Measurements from ENCODE around the gene CDH23. TPM values are rescaled to one million over a fixed set of nuclear protein-coding genes. Genes with fewer than 3 reads are reported as not detected.

The CDH23 gene
- total and polyA plus RNA-seq, 2 of the 8 experiments (the other 6 are each of a cell fraction or from before 2014, with no cell fraction given) = 1.9 to 4.9 TPM

GRCh38 chr10:71437537-71438092 is 40.9 kb downstream of the CDH23 start:
- no peak for DNase-seq (ENCODE audit: low read depth in 1 of 2, low spot score in 2 of 2)
- 92% methylated on average over 4 of the region's 4 CpGs; no CpG with 5 or more reads in 1 of the 2 experiments for WGBS, 2 experiments (ENCODE audit: extremely low coverage in 1 of 2, insufficient coverage in 1 of 2, insufficient read length in 1 of 2, insufficient replicate concordance in 2 of 2, low coverage in 1 of 2, low lambda C conversion rate in 2 of 2, missing lambda C conversion rate in 1 of 2)
- Histone ChIP-seq H2BK12ac (ENCODE audit: low read depth, low read length) (no peak overlapping the region), H3K4ac (replicated peaks; ENCODE audit: insufficient read length, low read depth, low read length) (no peak overlapping the region), H4K91ac (replicated peaks; ENCODE audit: insufficient read length, low read length) (no peak overlapping the region), H3K23me2 (ENCODE audit: low read depth, low read length) (no peaks in the 10 kb centered on the region), H2BK15ac (ENCODE audit: low read length) (no peak overlapping the region), H3K14ac (ENCODE audit: insufficient read length) (no peak overlapping the region), H2BK120ac (replicated peaks; ENCODE audit: low read depth, low read length) (no peak overlapping the region), H4K8ac (ENCODE audit: extremely low read depth, insufficient read depth, low read length) (no peak overlapping the region), H4K20me1 (replicated peaks in 1 of 2; ENCODE audit: control insufficient read depth in 1 of 2, insufficient read depth in 2 of 2, low read length in 2 of 2) (peaks cover 0 to 2% of the 10 kb centered on the region in 2 experiments), H2AFZ (ENCODE audit: low read length) (no peak overlapping the region), H3K36me3 (ENCODE audit: control insufficient read depth in 2 of 4, insufficient read depth in 4 of 4, low read length in 3 of 4) (no peaks in the 10 kb centered on the region), H3K27me3 (replicated peaks in 1 of 4; ENCODE audit: control insufficient read depth in 3 of 4, extremely low read depth in 1 of 4, insufficient read depth in 3 of 4, low read length in 3 of 4) (no peaks in the 10 kb centered on the region), H3K9ac (replicated peaks in 1 of 4; ENCODE audit: extremely low read depth in 1 of 4, low read depth in 3 of 4, low read length in 3 of 4) (no peak overlapping the region), H2AK5ac (ENCODE audit: low read depth, low read length) (no peak overlapping the region), H2BK20ac (ENCODE audit: low read length) (no peak overlapping the region), H3K27ac (ENCODE audit: low read depth, low read length) (no peak overlapping the region), H3K23ac (ENCODE audit: insufficient read length) (no peak overlapping the region), H3K79me1 (ENCODE audit: low read depth, low read length) (no peaks in the 10 kb centered on the region), H3K56ac (replicated peaks; ENCODE audit: insufficient read length, low read depth, low read length) (no peak overlapping the region), H4K5ac (ENCODE audit: insufficient read length, low read depth, low read length) (no peak overlapping the region), H2BK5ac (ENCODE audit: low read depth, low read length) (no peak overlapping the region), H3K9me3 (ENCODE audit: insufficient read depth in 2 of 2, low read depth in 1 of 2, low read length in 1 of 2) (no peaks in the 10 kb centered on the region), H3K4me3 (ENCODE audit: extremely low read depth in 1 of 4, insufficient read depth in 2 of 4, low read depth in 3 of 4, low read length in 4 of 4) (no peak overlapping the region), H3K79me2 (ENCODE audit: control insufficient read depth in 1 of 2, insufficient read depth in 2 of 2, low read length in 2 of 2) (no peaks in the 10 kb centered on the region), H3K18ac (ENCODE audit: extremely low read depth, low read length) (no peak overlapping the region), H3K4me2 (ENCODE audit: insufficient read depth in 1 of 2, low read depth in 2 of 2, low read length in 2 of 2) (no peak overlapping the region), H3K4me1 (replicated peaks in 1 of 4; ENCODE audit: control insufficient read depth in 3 of 4, insufficient read depth in 4 of 4, low read length in 3 of 4) (no peaks in the 10 kb centered on the region; a peak in 1 of 7 replicates)
- TF ChIP-seq PHF8 (conservative IDR thresholded peaks at IDR 0.05; ENCODE audit: low read depth, low read length) (no peak), SAP30 (IDR thresholded peaks at IDR 0.05; ENCODE audit: insufficient read depth, insufficient replicate concordance, low read length) (no peak), RBBP5 (IDR thresholded peaks at IDR 0.05; ENCODE audit: borderline replicate concordance, low read depth, low read length) (no peak), HDAC2 (IDR thresholded peaks at IDR 0.05; ENCODE audit: borderline replicate concordance in 1 of 2, low read depth in 2 of 2, low read length in 2 of 2) (no peak), TEAD4 (IDR thresholded peaks at IDR 0.05; ENCODE audit: low read depth, low read length) (no peak), RXRA (IDR thresholded peaks at IDR 0.05; ENCODE audit: insufficient read depth, low read depth, low read length) (no peak), KDM5A (IDR thresholded peaks at IDR 0.05; ENCODE audit: low read length) (no peak), EGR1 (IDR thresholded peaks at IDR 0.05; ENCODE audit: borderline replicate concordance, low read depth, low read length) (no peak)
- no peak for FAIRE-seq
- ChIA-PET CTCF (ENCODE audit: partially characterized antibody) (interaction anchor here (1.5 to 1.9 kb wide), 2 partner anchors 9 to 134 kb away, joined by 4 to 10 read pairs; no protein-coding TSS in a partner anchor), POLR2A (ENCODE audit: partially characterized antibody) (no interaction called here)
